ENCODE results near the gene MGAT3. TPM values are rescaled to one million over a fixed set of nuclear protein-coding genes. Genes with fewer than 3 reads are reported as not detected.
A peak's percentile ranks its signal among the peaks of the same experiment; 100 is the strongest.

The MGAT3 gene
- total RNA-seq, 1 experiment from 2014 or later = 5.0 TPM

- H3K79me2 ChIP-seq (ENCODE audit: insufficient read depth, low read length) = no peaks in the 10 kb centered on the region
- Mint-ChIP-seq H3K4me3 (peak overlapping the region in 1 of 2 experiments; percentile 42; a peak in 1 of 5 replicates), H3K9me3 (no peaks in the 10 kb centered on the region)
These were observed 28.8 kb upstream of the MGAT3 start for GRCh38 chr22:39427751-39428596.

More at GRCh38 chr22:39427751-39428596, 28.8 kb upstream of the MGAT3 start:
- Histone ChIP-seq H2BK20ac (ENCODE audit: low read depth, low read length, poor library complexity, severe bottlenecking) (no peak overlapping the region), H3K27ac (ENCODE audit: insufficient read length, low read depth, low read length) (no peak overlapping the region), H3K27me3 (ENCODE audit: insufficient read depth, low read length) (no peaks in the 10 kb centered on the region), H3K4ac (ENCODE audit: low read depth, low read length) (no peak overlapping the region), H3K4me2 (ENCODE audit: insufficient read depth, insufficient read length, low read length) (no peak overlapping the region), H3K56ac (ENCODE audit: insufficient read length, low read depth, low read length) (no peak overlapping the region), H2BK5ac (ENCODE audit: insufficient read length, low read length) (no peak overlapping the region), H2BK120ac (ENCODE audit: low read depth, low read length, poor library complexity, severe bottlenecking) (no peak overlapping the region), H3K79me1 (ENCODE audit: insufficient read depth, low read depth, low read length, poor library complexity, severe bottlenecking) (no peaks in the 10 kb centered on the region), H2BK12ac (ENCODE audit: insufficient read length, low read depth, low read length) (peak overlapping the region; percentile 7), H3K9me3 (ENCODE audit: control insufficient read depth, low read depth, low read length) (no peaks in the 10 kb centered on the region), H3K9ac (ENCODE audit: extremely low read depth, insufficient read length, low read length) (no peak overlapping the region), H3T11ph (ENCODE audit: low read length) (no peak overlapping the region), H3K4me1 (ENCODE audit: insufficient read depth, low read length) (peaks cover 11% of the 10 kb centered on the region; the same call in 1 of the 2 replicates), H4K5ac (ENCODE audit: insufficient read length, low read depth, low read length) (no peak overlapping the region), H2AFZ (ENCODE audit: low read length) (no peak overlapping the region), H3K23ac (ENCODE audit: insufficient read length, low read depth, low read length) (no peak overlapping the region), H4K91ac (ENCODE audit: insufficient read length, low read depth, low read length) (no peak overlapping the region), H4K20me1 (ENCODE audit: control insufficient read depth, insufficient read depth, insufficient read length) (no peaks in the 10 kb centered on the region), H3K18ac (ENCODE audit: insufficient read length, low read depth, low read length) (no peak overlapping the region), H2AK5ac (ENCODE audit: insufficient read length, low read length) (no peak overlapping the region), H3K14ac (ENCODE audit: insufficient read depth, low read length) (no peak overlapping the region; the same call in 1 of the 2 replicates), H4K8ac (replicated peaks; ENCODE audit: insufficient read length, low read depth, low read length) (no peak overlapping the region), H2BK15ac (ENCODE audit: low read depth, low read length) (no peak overlapping the region), H3K23me2 (ENCODE audit: insufficient read length, low read depth, low read length, poor library complexity, severe bottlenecking) (no peaks in the 10 kb centered on the region)
- Mint-ChIP-seq H3K27ac (peak overlapping the region in 2 of 3 experiments; percentile 57 to 81; a peak in 3 of 7 replicates), H3K4me1 (peaks cover 35 to 46% of the 10 kb centered on the region in 2 experiments), H3K27me3 (ENCODE audit: low read depth) (no peaks in the 10 kb centered on the region), H3K36me3 (ENCODE audit: insufficient read depth in 1 of 3, low read depth in 3 of 3) (peaks cover 7 to 47% (median 46%) of the 10 kb centered on the region in 3 experiments; a peak in 6 of 7 replicates)
- TF ChIP-seq CTCF (conservative IDR thresholded peaks at IDR 0.05) = no peak; the same call in 1 of the 3 replicates
- peak; percentile 25 for DNase-seq
- no CpG with 5 or more reads among the region's 13 CpGs for WGBS (ENCODE audit: extremely low coverage, insufficient read length, low lambda C conversion rate)

Data from H9 (cell line).